ENCODE measurements around the gene PTBP3.

The PTBP3 gene

GRCh38 chr9:112184946-112185345 lies 148.5 kb downstream of the PTBP3 start:
- TF ChIP-seq CTCF (conservative IDR thresholded peaks at IDR 0.05), result no peak
- no peak overlapping the region for H3K27ac ChIP-seq

GRCh38 chr9:112184221-112184620 lies 149.2 kb downstream of the PTBP3 start:
- TF ChIP-seq CTCF (conservative IDR thresholded peaks at IDR 0.05), result no peak
- no peak overlapping the region for H3K27ac ChIP-seq

- no peak for TF ChIP-seq CTCF (conservative IDR thresholded peaks at IDR 0.05)
- no peak overlapping the region for H3K27ac ChIP-seq
Measured at GRCh38 chr9:112180387-112180881, 153.0 kb downstream of the PTBP3 start.

GRCh38 chr9:112179816-112180215 lies 153.6 kb downstream of the PTBP3 start:
- H3K27ac ChIP-seq, result no peak overlapping the region
- no peak for TF ChIP-seq CTCF (conservative IDR thresholded peaks at IDR 0.05)

- no peak overlapping the region for H3K27ac ChIP-seq
- no peak for TF ChIP-seq CTCF (conservative IDR thresholded peaks at IDR 0.05)
Measured at GRCh38 chr9:112176524-112176923, 156.9 kb downstream of the PTBP3 start.

- TF ChIP-seq CTCF (conservative IDR thresholded peaks at IDR 0.05), result no peak
- peak overlapping the region; percentile 93 for H3K27ac ChIP-seq
Measured at GRCh38 chr9:112175796-112176315, 157.6 kb downstream of the PTBP3 start.

GRCh38 chr9:112174965-112175795 lies 158.2 kb downstream of the PTBP3 start, which contains the start of gene SUSD1:
Gene SUSD1 (minus strand): TSS chr9:112175297. CDS start chr9:112175235, 62 bp downstream.
- no peak; the same call in 1 of the 2 replicates for TF ChIP-seq CTCF (conservative IDR thresholded peaks at IDR 0.05)
- H3K27ac ChIP-seq, result peak within 1 kb of the TSS; percentile 93
